ENCODE data around the gene TMEM218.

The TMEM218 gene

DNA sequence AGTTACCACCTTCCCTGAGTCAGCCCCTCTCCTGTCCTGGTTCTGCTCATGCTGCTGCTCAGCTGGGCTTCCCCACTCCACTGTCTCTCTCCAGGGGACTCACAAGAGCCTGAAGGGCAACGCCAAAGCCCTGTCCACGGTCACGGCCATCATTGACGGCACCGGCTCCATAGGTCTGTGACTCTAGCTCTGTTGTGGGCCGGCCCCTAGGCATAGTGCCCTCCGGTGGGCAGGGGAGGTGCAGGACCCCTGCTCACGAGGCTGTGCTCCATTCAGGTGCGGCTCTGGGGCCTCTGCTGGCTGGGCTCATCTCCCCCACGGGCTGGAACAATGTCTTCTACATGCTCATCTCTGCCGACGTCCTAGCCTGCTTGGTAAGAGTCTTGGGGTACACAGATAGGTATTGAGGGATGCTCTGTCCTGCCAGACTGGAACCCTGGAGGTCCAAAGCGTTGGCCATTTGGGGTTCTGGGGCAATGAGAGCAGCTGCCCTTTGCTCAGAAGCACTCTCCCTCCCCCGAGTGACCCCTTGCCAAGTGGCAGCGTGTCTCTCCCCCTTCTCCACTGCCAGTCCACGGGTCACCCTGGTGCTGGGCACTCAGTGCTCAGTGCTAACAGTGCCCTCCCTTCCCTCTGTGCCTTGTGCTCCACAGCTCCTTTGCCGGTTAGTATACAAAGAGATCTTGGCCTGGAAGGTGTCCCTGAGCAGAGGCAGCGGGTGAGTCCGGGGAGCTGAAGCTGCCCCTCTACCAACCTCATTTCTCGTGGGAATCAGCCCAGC lies 25.9 kb downstream of the TMEM218 start:
- Histone ChIP-seq H3K4me3 (ENCODE audit: low read length, poor library complexity, severe bottlenecking) (no peak overlapping the region), H3K27me3 (ENCODE audit: insufficient read depth, low read length, poor library complexity, severe bottlenecking) (no peaks in the 10 kb centered on the region), H3K9ac (ENCODE audit: low read depth, low read length, poor library complexity, severe bottlenecking) (no peak overlapping the region), H3K9me3 (ENCODE audit: insufficient read depth, low read depth, low read length) (no peaks in the 10 kb centered on the region), H2AFZ (ENCODE audit: low read length) (no peak overlapping the region), H3F3A (ENCODE audit: low read depth) (no peaks in the 10 kb centered on the region), H3K36me3 (ENCODE audit: insufficient read depth, low read length) (no peaks in the 10 kb centered on the region), H3K9me2 (replicated peaks; ENCODE audit: low read depth, low read length) (no peaks in the 10 kb centered on the region), H3K4me2 (ENCODE audit: low read depth, low read length, poor library complexity, severe bottlenecking) (no peak overlapping the region), H3K79me2 (ENCODE audit: insufficient read depth, low read length) (no peaks in the 10 kb centered on the region), H4K20me1 (ENCODE audit: insufficient read depth, low read length, poor library complexity, severe bottlenecking) (no peaks in the 10 kb centered on the region), H3K4me1 (ENCODE audit: insufficient read depth, low read length, poor library complexity, severe bottlenecking) (no peaks in the 10 kb centered on the region)
- TF ChIP-seq, protein P1, sequence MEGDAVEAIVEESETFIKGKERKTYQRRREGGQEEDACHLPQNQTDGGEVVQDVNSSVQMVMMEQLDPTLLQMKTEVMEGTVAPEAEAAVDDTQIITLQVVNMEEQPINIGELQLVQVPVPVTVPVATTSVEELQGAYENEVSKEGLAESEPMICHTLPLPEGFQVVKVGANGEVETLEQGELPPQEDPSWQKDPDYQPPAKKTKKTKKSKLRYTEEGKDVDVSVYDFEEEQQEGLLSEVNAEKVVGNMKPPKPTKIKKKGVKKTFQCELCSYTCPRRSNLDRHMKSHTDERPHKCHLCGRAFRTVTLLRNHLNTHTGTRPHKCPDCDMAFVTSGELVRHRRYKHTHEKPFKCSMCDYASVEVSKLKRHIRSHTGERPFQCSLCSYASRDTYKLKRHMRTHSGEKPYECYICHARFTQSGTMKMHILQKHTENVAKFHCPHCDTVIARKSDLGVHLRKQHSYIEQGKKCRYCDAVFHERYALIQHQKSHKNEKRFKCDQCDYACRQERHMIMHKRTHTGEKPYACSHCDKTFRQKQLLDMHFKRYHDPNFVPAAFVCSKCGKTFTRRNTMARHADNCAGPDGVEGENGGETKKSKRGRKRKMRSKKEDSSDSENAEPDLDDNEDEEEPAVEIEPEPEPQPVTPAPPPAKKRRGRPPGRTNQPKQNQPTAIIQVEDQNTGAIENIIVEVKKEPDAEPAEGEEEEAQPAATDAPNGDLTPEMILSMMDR (conservative IDR thresholded peaks at IDR 0.05; ENCODE audit: low read length) = peak; percentile 22; the same call in 1 of the 2 replicates
- TF ChIP-seq EZH2phosphoT487 (IDR thresholded peaks at IDR 0.05; ENCODE audit: borderline replicate concordance) = no peak

DNA sequence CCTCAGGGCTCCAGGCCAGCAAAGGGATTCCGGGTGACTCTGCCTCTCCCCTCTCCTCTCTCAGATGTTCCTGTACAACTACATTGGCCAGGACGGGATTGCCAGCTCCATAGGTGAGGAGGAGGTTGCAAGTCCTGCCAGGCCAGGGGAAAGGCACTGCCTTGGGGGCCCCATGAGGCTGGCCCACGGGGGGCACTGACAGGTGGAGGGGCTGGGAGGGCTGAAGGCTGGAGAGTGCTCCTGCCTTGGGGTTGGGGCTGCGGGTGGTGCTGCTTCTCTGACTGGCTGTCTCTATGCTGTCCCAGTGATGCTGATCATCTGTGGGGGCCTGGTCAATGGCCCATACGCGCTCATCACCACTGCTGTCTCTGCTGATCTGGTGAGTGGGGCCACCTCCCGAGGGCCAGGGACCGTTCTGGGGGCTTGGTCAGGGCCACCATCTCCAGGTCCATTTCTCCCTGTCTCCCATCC lies 26.6 kb downstream of the TMEM218 start:
- Histone ChIP-seq H3K4me2 (ENCODE audit: low read depth, low read length, poor library complexity, severe bottlenecking) (no peak overlapping the region), H2AFZ (ENCODE audit: low read length) (no peak overlapping the region), H3K4me3 (ENCODE audit: low read length, poor library complexity, severe bottlenecking) (no peak overlapping the region), H3K4me1 (ENCODE audit: insufficient read depth, low read length, poor library complexity, severe bottlenecking) (no peaks in the 10 kb centered on the region), H3K27me3 (ENCODE audit: insufficient read depth, low read length, poor library complexity, severe bottlenecking) (no peaks in the 10 kb centered on the region), H3K79me2 (ENCODE audit: insufficient read depth, low read length) (no peaks in the 10 kb centered on the region), H3K36me3 (ENCODE audit: insufficient read depth, low read length) (no peaks in the 10 kb centered on the region), H3K9me2 (replicated peaks; ENCODE audit: low read depth, low read length) (no peaks in the 10 kb centered on the region), H3K9me3 (ENCODE audit: insufficient read depth, low read depth, low read length) (no peaks in the 10 kb centered on the region), H3K9ac (ENCODE audit: low read depth, low read length, poor library complexity, severe bottlenecking) (no peak overlapping the region), H3F3A (ENCODE audit: low read depth) (no peaks in the 10 kb centered on the region), H4K20me1 (ENCODE audit: insufficient read depth, low read length, poor library complexity, severe bottlenecking) (no peaks in the 10 kb centered on the region)
- TF ChIP-seq EZH2phosphoT487 (IDR thresholded peaks at IDR 0.05; ENCODE audit: borderline replicate concordance) = no peak
- TF ChIP-seq, protein P1 (conservative IDR thresholded peaks at IDR 0.05; ENCODE audit: low read length) = no peak

DNA sequence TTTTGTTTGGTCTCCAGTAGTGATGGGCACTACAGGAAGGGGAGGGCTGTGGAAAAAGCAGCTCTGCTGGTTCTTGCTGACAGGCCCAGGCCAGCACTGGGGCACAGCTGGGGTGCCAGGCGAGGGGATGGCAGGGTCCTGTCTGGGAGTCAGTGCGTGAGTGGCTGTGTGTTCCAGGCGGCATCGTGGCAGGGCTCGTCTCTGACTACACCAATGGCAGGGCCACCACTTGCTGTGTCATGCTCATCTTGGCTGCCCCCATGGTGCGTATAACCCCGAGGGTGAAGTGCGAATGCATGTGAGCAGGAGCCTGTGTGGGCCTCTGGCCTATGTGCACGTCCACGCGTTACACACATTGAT lies 27.4 kb downstream of the TMEM218 start:
- Histone ChIP-seq H3K36me3 (ENCODE audit: insufficient read depth, low read length) (no peaks in the 10 kb centered on the region), H3K9me2 (replicated peaks; ENCODE audit: low read depth, low read length) (no peaks in the 10 kb centered on the region), H3F3A (ENCODE audit: low read depth) (no peaks in the 10 kb centered on the region), H3K4me1 (ENCODE audit: insufficient read depth, low read length, poor library complexity, severe bottlenecking) (no peaks in the 10 kb centered on the region), H3K9me3 (ENCODE audit: insufficient read depth, low read depth, low read length) (no peaks in the 10 kb centered on the region), H3K79me2 (ENCODE audit: insufficient read depth, low read length) (no peaks in the 10 kb centered on the region), H3K9ac (ENCODE audit: low read depth, low read length, poor library complexity, severe bottlenecking) (no peak overlapping the region), H3K4me3 (ENCODE audit: low read length, poor library complexity, severe bottlenecking) (no peak overlapping the region), H3K4me2 (ENCODE audit: low read depth, low read length, poor library complexity, severe bottlenecking) (no peak overlapping the region), H4K20me1 (ENCODE audit: insufficient read depth, low read length, poor library complexity, severe bottlenecking) (no peaks in the 10 kb centered on the region), H3K27me3 (ENCODE audit: insufficient read depth, low read length, poor library complexity, severe bottlenecking) (no peaks in the 10 kb centered on the region), H2AFZ (ENCODE audit: low read length) (no peak overlapping the region)
- TF ChIP-seq, protein P1 (conservative IDR thresholded peaks at IDR 0.05; ENCODE audit: low read length) = no peak
- TF ChIP-seq EZH2phosphoT487 (IDR thresholded peaks at IDR 0.05; ENCODE audit: borderline replicate concordance) = no peak

Measured in Loucy (cell line).